Stimulated activated CD4-positive, alpha-beta T cell treated with anti-CD3 and anti-CD28 coated beads, TNF-alpha, amount 100 ng/mL, for 1 hour (primary cell): ENCODE results near the gene DUS1L.

ENCODE experiments used
- DNase-seq, 3 donors: peaks; one replicate each; pipeline ENCODE4 v3.0.0-alpha.2; 2020; ENCODE audit warnings: low read depth in 3 of 3, low spot score in 1 of 3

Gene DUS1L

DNA sequence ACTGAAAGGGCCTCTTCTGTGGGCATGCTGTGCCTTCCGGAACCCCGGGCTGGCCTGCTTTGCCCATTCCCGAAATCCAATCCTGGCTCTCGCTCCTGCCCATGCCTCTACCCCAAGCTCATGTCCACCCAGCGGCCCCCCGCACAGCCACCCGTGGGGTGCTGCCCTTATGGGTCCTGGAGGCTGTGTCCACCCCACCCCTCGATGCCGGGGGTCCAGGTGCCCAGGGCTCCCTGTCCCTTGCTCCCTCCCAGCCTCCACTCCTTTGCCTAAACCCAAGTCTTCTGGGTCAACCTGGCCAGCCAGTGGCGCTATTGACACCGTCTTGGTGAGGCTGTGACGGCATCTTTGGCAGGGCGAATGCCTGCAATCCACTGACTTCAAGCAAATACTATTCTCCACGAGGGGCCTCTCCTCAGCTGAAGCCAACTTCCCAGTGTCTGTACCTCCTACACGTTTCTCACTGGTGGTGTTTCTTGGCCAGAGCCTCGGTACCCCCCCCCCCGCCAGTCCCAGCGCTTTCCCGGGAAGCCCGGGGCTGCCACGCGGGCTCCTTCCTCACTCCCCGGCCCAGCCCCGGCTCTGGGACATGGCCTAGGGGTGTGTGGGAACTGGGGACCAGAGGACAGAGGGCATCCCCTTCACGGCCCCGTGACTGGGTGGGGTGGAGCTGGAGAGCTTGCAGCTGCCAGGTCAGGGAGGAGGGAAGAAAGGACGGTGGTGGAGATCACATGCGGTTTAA, 12.2 kb upstream of the DUS1L start:
- no peak for DNase-seq

GRCh38 chr17:82076785-82077591, 11.4 kb upstream of the DUS1L start:
- no peak for DNase-seq

- no peak for DNase-seq
Measured at GRCh38 chr17:82076018-82076784, 10.6 kb upstream of the DUS1L start.

DNA sequence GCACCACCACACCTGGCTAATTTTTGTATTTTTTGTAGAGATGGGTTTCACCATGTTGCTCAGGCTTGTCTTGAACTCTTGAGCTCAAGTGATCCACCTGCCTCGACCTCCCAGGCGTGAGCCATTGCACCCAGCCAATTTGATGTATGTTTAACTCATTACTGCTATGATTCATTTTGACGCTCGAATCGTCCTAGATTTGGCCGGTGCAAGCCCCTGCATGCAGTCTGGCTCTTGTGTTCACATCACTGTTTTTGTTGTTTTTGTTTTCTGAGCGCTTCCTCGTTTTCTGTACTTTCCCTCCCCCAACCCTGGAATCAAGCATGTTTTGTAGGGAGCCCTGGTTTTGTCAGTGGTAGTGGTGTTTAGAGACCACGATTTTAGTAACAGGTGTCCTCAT, 7.8 kb upstream of the DUS1L start:
- no peak for DNase-seq

DNA sequence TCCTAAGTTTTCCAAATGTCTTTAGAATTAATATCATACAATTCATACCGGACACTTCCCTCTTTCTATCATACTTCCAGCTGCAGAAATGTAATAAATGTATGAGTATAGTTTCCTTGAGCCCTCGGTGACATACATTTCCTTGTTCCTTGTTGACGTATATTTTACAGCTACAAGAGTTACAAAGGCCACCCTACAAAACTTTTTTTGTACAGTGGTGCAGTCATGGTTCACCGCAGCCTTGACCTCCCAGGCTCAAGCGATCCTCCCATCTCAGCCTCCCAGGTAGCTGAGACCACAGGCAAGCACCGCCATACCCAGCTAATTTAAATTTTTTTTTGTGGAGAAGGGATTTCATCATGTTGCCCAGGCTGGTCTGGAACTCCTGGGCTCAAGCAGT, 7.2 kb upstream of the DUS1L start:
- DNase-seq, result no peak

DNA sequence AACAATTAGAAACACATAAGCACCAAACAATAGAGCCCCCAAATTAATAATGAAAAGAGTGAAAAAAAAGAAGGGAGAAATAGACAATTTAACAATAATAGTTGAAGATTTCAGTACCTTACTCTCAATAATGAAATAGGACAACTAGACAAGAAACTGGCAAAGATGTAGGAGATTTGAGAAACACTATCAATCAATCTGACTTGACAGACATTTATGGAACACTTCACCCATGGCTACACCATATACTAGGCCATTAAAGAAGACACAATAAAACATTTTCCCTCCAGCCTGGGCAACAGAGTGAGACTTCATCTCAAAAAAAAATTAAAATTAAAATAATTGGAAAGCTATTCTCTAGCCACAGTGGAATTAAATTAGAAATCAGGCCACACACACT, 5.0 kb upstream of the DUS1L start:
- no peak for DNase-seq

DNA sequence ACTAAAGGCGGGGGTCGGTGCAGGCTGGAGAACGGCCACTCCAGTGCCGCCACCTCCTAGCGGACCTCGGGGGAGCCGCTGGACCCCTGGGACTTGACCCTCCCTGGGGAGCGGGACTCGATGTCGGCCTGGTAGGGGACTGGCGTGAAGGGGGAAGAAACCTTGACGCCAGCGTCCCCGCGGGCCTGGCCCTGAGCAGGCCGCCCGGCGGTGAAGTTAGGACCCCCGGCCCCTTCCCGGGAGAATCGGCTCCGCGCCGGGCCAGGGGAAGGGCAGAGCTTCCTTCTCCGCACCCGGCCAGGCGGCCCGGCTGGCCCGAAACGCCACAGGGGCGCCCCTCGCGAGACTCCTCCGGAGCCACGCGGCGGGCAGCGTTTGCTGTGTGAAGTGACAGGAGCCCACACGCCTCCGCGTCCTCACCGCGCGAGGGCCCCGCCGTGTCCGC, 389 bp downstream of the DUS1L start:
- no peak for DNase-seq

DNA sequence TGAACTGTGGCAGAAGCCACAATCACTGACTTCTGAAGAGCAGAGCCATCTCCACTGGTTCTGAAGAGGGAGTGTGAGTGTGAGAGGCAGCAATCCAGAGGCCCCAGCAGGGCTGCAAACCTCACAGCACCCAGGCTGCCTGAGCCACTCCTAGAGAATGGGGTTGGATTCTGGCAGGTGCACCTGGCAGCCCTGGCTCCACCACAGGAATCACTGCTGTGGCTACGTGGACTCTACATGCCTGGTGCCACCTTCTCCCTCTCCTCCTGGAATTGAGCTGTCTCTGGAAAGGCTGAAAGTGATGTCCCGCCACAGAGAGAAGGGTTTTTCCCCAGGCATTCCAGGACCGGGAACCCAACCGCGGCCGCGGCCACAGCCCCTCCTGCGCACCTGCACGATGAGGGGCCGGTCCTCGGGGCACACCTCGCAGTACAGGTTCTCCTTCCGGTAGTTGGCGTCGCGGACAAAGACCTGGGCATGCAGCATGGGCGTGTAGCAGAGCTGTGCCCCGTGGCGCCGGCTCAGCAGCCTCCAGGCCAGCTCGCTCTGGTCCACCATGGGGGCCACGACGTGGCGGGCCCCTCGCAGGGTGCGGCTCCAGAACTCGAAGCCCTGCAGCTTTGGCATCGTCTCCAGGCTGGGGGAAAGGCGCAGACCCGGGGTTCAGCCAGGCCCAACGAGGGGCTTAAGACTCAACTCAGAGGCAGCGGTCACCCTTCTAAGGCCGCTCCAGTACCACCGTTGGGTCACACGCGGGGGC, 991 bp downstream of the DUS1L start:
- DNase-seq, result no peak

- no peak for DNase-seq
Measured at GRCh38 chr17:82063424-82064415, 1.9 kb downstream of the DUS1L start.

DNA sequence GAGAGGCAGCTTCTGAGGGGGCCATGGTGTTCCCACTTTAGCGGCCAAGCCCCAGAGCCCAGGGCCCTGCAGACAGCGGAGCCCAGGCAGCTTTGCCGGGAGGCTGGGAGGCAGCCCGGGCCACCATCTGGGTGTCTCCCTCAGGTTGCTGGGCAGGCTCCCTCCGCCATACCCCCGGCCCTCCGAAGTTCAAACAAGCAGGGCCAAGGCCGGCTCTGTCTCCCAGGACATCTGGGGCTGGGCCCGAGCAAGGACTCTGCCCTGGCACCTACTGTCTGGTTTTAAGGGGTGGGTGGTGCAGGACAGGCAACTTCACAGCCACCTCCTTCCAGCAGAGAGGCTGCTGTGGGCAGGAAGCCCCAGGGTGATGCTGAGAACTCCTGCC, 2.6 kb downstream of the DUS1L start:
- DNase-seq, result no peak

DNA sequence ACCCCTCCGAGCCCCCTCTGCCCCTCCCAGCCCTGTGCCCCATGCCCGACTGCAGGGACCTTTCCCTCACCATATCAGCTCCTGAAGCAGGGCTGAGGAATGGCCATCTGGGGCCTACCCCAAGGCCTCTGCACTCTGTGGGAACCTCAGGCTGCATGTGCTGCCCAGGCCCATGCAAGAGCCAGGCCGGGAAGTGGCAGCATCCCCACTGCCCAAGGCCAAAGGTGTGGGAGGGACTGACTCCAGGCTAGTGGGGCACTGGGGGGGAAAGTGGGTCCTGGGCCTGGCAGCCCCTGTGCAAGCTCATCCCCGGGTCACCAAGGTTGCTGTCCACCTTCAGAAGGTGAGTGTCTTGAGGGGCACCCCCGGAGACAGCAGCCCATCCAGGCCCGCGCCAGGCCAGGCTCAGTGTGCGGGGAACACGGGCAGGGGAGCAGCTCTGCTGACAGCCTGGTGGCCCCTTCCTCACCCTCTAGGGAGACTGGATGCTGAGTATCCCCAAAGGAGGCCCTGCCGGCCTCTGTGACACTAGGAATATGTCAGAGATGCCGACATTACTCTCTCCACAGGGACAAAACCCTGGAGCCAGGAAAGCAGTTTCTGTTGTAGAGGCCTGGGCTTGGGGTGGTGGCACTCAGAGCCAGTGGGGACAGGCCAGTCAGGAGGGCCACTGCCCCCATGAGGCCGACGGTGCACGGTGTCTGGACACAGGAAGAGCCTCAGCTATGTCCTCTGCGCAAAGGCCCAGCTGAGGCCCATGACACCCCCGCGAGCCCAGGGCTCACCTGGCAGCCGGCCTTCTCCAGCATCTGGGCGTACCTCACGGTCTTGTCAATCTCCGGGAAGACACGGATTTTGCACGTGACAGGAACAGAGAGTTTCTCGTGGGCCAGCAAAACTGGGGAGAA, 3.3 kb downstream of the DUS1L start:
- DNase-seq, result no peak

GRCh38 chr17:82061047-82061925, 4.3 kb downstream of the DUS1L start:
- no peak for DNase-seq

DNA sequence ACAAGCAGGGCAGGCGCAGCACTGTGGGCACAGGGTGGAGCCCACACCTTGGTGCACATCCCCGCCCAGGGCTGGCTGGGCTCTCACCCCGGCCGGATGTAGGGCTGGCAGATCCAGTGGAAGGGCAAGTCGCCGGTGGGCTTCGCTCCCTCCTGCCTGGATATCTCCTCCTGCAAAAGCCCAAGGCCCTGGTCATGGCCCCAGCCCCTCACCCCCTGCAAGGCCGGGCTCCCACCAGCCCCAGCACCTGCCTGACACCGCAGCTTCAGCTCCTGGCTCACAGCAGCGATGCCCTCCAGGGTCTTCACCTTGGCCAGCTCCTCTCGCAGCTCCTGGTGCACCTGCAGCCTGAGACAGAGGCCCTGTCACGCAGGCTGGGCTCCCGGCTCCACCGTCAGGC, 5.0 kb downstream of the DUS1L start:
- DNase-seq, result no peak

DNA sequence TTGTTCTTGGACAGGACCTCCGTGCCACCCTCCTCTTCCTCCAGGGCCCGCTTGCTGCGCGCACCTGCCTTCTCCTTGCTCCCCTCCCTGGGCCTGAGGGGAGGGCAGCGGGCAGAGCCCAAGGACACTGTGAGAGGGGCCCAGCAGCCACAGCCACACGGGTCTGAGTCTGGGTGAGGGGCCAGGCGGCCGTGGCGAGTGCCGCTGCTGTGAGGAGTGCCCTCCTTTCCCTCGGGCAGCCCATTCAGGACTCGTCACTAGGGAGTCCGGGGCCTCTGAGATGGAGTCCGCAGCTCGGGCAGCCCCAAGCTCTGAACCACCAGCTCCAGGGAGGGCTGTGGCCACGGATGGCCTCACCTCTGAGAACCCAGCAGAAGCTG, 5.6 kb downstream of the DUS1L start:
- DNase-seq, result no peak

- no peak for DNase-seq
Measured at GRCh38 chr17:82059272-82060000, 6.2 kb downstream of the DUS1L start.

- DNase-seq, result no peak
Measured at GRCh38 chr17:82058855-82059249, 6.8 kb downstream of the DUS1L start.

GRCh38 chr17:82058230-82058854, 7.3 kb downstream of the DUS1L start:
- no peak for DNase-seq
